Left hindlimb (tissue), 1 donor: Measurements from ENCODE around the gene RPS27A.
"Not testable (repeated sequence)": the region's sequence is repeated elsewhere in the genome, so short reads cannot be mapped to it uniquely, and the experiment has no call there.

Experiments used
- DNase-seq: peaks from one replicate; pipeline ENCODE4 v3.0.0-alpha.2; 2018

Gene RPS27A

GRCh38 chr2:55239656-55240222, 7.3 kb downstream of the RPS27A start:
- no peak for DNase-seq

DNA sequence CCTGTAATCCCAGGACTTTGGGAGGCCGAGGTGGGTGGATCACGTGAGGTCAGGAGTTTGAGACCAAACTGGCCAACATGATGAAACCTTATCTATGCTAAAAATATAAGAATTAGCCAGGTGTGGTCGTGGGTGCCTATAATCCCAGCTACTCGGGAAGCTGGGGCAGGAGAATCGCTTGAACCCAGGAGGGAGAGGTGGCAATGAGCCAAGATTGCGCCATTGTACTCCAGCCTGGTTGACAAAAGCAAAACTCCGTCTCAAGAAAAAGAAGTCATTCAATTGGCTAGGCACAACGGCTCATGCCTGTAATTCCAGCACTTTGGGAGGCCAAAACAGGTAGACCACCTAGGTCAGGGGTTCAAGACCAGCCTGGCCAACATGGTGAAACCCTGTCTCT, 9.1 kb downstream of the RPS27A start:
- DNase-seq = not testable (repeated sequence)

DNA sequence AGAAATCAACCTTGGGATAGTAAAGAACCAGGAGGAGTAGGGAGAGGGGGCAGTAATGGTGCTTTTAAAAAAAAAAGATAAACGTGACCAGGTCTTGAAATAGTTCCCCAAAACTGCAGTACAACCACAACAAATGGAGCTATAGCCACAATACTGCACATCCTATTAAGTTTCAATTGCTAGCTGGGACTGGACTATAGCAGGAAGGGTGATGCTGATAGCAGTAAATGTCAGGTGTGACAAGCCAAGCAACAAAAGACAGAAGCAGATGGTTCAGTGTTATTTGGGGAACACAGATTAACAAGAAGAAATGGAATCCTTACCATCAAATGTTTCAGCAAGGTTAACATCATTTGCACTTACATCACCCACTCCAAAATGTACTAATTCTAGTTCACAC, 10.1 kb downstream of the RPS27A start:
- no peak for DNase-seq

- DNase-seq = no peak
Observed at GRCh38 chr2:55245411-55245810, 12.9 kb downstream of the RPS27A start.

GRCh38 chr2:55247025-55247424, 14.5 kb downstream of the RPS27A start:
- no peak for DNase-seq

- DNase-seq = no peak
Observed at GRCh38 chr2:55252832-55253231, 20.3 kb downstream of the RPS27A start.

GRCh38 chr2:55259586-55259985, 27.1 kb downstream of the RPS27A start:
- not testable (repeated sequence) for DNase-seq

GRCh38 chr2:55268288-55268906, 35.9 kb downstream of the RPS27A start:
- DNase-seq = no peak

GRCh38 chr2:55268907-55269644, 36.6 kb downstream of the RPS27A start, which contains the start of gene MTIF2:
Gene MTIF2 (minus strand): TSS chr2:55269231. CDS start chr2:55263858, 5,373 bp downstream.
- peak; percentile 97 for DNase-seq

DNA sequence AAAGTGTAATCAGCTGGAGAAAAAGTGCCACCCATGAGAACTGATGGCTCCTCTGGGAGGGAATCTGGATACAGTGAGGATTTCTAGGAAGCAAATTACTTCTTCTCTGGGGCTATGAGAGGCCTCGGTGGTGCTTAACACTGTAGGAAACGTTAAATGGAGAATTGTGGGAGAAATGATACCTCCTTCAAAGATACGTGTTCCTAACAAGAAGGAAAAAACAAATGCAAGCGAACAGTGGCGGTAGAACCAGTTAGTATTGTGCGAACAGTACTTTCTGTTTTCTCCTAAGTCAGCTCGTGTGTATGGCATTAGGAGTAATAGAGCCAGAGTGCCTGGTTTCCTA, 37.1 kb downstream of the RPS27A start:
- DNase-seq = no peak

DNA sequence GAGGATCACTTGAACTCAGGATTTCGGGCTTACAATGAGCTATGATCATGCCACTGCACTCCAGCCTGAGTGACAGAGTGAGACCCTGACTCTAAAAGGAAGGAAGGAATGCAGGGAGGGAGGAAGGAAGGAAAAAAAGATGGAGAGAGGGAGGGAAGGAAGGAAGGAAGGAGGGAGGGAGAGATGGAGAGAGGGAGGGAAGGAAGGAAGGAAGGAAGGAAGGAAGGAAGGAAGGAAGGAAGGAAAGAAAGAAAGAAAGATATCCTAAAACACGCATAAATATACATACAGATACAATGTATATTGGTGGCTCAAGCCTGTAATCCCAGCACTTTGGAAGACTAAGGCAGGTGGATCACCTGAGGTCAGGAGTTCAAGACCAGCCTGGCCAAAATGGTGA, 41.9 kb downstream of the RPS27A start:
- not testable (repeated sequence) for DNase-seq

GRCh38 chr2:55277310-55277709, 44.8 kb downstream of the RPS27A start:
- DNase-seq = no peak

DNA sequence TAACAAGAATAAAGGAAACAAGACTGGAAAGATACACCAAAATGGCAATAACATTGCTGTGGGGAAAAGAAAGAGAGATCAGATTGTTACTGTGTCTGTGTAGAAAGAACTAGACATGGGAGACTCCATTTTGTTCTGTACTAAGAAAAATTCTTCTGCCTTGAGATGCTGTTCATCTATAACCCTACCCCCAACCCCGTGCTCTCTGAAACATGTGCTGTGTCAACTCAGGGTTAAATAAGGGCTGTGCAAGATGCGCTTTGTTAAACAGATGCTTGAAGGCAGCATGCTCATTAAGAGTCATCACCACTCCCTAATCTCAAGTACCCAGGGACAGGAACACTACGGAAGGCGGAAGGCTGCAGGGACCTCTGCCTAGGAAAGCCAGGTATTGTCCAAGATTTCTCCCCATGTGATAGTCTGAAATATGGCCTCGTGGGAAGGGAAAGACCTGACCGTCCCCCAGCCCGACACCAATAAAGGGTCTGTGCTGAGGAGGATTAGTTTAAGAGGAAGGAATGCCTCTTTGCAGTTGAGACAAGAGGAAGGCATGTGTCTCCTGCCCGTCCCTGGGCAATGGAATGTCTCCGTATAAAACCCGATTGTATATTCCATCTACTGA, 46.8 kb downstream of the RPS27A start:
- DNase-seq = not testable (repeated sequence)

DNA sequence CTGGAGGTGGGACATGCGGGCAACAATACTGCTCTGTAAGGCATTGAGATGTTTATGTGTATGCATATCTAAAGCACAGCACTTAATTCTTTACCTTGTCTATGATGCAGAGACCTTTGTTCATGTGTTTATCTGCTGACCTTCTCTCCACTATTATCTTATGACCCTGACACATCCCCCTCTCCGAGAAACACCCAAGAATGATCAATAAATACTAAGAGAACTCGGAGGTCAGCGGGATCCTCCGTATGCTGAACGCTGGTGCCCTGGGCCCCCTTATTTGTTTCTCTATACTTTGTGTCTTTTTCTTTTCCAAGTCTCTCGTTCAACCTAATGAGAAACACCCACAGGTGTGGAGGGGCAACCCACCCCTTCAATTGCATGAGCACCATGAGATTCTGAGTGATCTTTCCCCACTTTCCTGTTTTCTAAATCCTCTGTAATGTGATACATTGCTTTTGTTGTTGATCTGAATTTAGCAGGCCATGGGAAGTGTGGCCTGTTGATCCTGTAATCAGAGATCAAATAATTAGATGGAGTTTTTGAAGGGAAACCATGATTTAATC, 47.5 kb downstream of the RPS27A start:
- DNase-seq = not testable (repeated sequence)

DNA sequence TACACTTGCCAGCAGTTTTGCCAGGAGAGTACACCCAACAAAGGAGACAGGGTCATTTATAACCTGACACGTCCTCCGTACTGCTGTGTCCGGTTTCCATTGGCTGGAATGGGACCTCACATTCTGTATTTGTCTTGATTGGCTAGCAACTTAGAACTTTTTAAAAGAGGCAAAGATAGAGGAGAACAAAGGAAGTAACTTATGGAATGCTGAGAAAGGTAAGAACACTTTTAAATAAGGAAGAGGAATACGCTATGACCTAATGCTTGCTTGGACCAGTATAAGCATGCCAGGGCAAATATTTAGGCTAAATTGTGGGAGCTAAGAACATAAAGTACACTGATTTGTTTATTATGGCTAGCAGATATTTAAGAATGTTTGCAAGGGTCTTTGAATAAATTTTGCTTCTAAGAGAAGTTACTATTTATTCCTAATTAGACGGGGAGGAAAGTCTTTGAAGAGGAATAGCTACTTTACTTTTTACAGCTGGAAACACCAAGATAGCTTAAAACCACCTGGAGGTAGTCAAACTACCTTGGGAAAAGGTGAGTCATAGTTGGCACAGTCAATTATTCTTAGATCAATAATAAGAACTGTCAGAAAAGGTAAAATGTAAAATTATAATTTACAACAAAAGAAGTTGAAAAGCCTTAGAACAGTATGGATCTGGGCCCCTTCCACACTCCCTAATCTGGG, 48.5 kb downstream of the RPS27A start:
- not testable (repeated sequence) for DNase-seq

DNA sequence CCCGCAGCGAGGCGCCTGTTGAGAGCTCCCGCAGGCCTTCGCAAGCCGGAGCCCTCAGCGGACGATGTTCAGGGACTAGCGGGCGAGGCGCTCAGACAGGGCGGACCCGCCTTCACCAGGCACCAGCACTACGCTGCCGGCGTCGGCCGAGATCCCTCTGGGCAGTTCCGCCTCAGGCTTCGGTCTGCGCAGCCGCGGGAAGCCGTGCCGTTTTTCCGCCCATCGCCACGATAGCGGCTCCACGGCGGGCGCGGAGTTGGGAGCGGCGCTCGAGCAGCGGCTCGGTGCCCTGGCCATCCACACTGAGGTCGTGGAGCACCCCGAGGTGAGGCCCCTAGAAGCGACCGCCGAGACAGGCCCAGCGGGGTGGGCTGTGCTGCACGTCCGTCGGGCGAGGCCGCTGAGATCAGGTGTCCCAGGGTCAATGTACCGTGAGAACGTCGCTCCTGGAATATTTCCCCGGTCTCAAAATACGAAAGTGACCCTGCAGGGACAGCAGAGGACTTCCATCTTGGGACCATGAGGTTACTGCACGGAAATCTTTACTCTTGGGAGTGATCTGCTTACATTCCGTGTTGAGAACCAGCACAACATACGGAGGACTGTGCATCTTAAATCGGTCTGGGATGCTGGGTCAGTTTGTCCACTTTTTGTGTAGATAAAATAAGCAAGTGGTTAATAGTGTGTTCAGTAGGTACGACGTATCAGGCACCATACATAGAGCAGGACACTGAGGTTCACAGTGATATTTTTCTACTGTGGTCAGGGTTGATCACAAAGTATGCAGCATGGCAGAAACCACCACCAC, 49.8 kb downstream of the RPS27A start:
- peak; percentile 91 for DNase-seq

DNA sequence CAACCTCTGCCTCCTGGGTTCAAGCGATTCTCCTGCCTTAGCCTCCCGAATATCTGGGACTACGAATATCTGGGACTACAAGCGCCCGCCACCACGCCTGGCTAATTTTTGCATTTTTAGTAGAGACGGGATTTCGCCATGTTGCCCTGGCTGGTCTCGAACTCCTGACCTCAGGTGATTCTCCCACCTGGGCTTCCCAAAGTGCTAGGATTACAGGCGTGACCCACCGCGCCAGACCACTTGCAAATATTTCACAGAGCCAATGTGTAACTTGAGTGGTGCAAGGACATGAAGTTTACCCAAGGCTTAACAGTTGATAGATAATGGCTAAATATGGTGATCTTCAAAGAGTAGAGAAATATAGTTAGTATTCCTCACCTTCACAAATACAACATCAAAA, 50.6 kb downstream of the RPS27A start:
- no peak for DNase-seq
